Measurements from ENCODE around the gene ITIH2.

- TF ChIP-seq HOXB5 (CRISPR knock-in tag; IDR thresholded peaks at IDR 0.05) (no peak), NR3C1 (IDR thresholded peaks at IDR 0.05) (no peak), BHLHE40 (IDR thresholded peaks at IDR 0.05; ENCODE audit: low read depth, low read length) (no peak), CHD2 (IDR thresholded peaks at IDR 0.05; ENCODE audit: low read length, partially characterized antibody) (no peak), JUN (IDR thresholded peaks at IDR 0.05) (no peak), RAD21 (conservative IDR thresholded peaks at IDR 0.05 in 1 of 2, IDR thresholded peaks at IDR 0.05 in 1 of 2) (no peak), KDM1A (IDR thresholded peaks at IDR 0.05; ENCODE audit: low read depth) (no peak), RFX5 (IDR thresholded peaks at IDR 0.05) (no peak)
- TF ChIP-seq, protein P1, sequence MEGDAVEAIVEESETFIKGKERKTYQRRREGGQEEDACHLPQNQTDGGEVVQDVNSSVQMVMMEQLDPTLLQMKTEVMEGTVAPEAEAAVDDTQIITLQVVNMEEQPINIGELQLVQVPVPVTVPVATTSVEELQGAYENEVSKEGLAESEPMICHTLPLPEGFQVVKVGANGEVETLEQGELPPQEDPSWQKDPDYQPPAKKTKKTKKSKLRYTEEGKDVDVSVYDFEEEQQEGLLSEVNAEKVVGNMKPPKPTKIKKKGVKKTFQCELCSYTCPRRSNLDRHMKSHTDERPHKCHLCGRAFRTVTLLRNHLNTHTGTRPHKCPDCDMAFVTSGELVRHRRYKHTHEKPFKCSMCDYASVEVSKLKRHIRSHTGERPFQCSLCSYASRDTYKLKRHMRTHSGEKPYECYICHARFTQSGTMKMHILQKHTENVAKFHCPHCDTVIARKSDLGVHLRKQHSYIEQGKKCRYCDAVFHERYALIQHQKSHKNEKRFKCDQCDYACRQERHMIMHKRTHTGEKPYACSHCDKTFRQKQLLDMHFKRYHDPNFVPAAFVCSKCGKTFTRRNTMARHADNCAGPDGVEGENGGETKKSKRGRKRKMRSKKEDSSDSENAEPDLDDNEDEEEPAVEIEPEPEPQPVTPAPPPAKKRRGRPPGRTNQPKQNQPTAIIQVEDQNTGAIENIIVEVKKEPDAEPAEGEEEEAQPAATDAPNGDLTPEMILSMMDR (IDR thresholded peaks at IDR 0.05) = no peak
- TF ChIP-seq, protein P2, sequence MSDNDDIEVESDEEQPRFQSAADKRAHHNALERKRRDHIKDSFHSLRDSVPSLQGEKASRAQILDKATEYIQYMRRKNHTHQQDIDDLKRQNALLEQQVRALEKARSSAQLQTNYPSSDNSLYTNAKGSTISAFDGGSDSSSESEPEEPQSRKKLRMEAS (IDR thresholded peaks at IDR 0.05) = no peak
These were observed 60.8 kb downstream of the ITIH2 start for GRCh38 chr10:7763929-7764328.

Data from A549 (cell line).